22Rv1 (cell line): ENCODE measurements around the gene LRRC4B.

Experiments
- ZFX ChIP-seq: fragments of 450-650 bp; IDR thresholded peaks from 2 replicates; pipeline ENCODE4 v1.6.1; 2017; ENCODE audit warnings: antibody characterized with exemption, borderline replicate concordance
- TF ChIP-seq, protein P1 (sequence below): fragments of 450-650 bp; IDR thresholded peaks from 2 replicates; pipeline ENCODE4 v1.5.1; 2017; ENCODE audit warnings: mild to moderate bottlenecking

DNA sequence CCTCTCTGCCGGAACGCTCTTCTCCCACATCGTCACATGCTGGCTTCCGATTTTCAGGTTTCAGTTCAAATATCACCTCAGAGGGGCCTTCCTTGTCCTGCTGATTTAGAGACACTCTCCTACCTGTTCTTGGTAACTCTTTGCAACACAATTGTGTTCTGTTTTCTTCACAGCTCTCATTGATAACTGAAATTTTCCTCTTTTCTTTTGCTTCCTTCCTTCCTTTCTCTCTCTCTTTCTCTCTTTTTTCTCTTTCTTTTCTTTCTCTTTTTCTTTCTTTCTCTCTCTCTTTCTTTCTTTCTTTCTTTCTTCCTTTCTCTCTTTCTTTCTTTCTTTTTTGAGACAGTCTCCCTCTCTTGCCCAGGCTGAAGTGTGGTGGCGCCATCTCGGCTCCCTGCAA, 12.0 kb upstream of the LRRC4B start:
- TF ChIP-seq, protein P1, sequence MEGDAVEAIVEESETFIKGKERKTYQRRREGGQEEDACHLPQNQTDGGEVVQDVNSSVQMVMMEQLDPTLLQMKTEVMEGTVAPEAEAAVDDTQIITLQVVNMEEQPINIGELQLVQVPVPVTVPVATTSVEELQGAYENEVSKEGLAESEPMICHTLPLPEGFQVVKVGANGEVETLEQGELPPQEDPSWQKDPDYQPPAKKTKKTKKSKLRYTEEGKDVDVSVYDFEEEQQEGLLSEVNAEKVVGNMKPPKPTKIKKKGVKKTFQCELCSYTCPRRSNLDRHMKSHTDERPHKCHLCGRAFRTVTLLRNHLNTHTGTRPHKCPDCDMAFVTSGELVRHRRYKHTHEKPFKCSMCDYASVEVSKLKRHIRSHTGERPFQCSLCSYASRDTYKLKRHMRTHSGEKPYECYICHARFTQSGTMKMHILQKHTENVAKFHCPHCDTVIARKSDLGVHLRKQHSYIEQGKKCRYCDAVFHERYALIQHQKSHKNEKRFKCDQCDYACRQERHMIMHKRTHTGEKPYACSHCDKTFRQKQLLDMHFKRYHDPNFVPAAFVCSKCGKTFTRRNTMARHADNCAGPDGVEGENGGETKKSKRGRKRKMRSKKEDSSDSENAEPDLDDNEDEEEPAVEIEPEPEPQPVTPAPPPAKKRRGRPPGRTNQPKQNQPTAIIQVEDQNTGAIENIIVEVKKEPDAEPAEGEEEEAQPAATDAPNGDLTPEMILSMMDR: no peak
- TF ChIP-seq ZFX: no peak
